Upper lobe of left lung (tissue), 6 donors: Measurements from ENCODE around the gene ITPRIPL2. TPM values are rescaled to one million over a fixed set of nuclear protein-coding genes. Genes with fewer than 3 reads are reported as not detected.

ENCODE experiments used
- ATAC-seq, 2 donors: fragments of 200-7000 bp; cut with Tn5 transposase; one replicate each; pipeline ENCODE4 v1.9.1; 2022; ENCODE audit warnings: mild to moderate bottlenecking in 2 of 2, moderate library complexity in 2 of 2; ENCODE audit not compliant: low FRiP score in 2 of 2
- DNase-seq, 2 donors: peaks; one replicate each; pipeline ENCODE4 v3.0.0-alpha.2; 2019 to 2020
- H3K27ac ChIP-seq, 4 donors: fragments of 200-600 bp; sonication (generic); one replicate each; pipeline ENCODE4 v1.5.1; 2016 to 2019
- H3K27me3 ChIP-seq, 4 donors: fragments of 200-600 bp; sonication (generic); one replicate each; pipeline ENCODE4 v1.5.1; 2017 to 2019
- H3K36me3 ChIP-seq, 4 donors: fragments of 200-600 bp; sonication (generic); one replicate each; pipeline ENCODE4 v1.5.1; 2016 to 2019
- H3K4me1 ChIP-seq, 4 donors: fragments of 200-600 bp; sonication (generic); one replicate each; pipeline ENCODE4 v1.5.1; 2018 to 2019
- H3K4me3 ChIP-seq, 4 donors: fragments of 200-600 bp; sonication (generic); one replicate each; pipeline ENCODE4 v1.5.1; 2017 to 2019; ENCODE audit warnings: mild to moderate bottlenecking in 2 of 4, moderate library complexity in 1 of 4
- H3K9me3 ChIP-seq, 4 donors: fragments of 200-600 bp; sonication (generic); one replicate each; pipeline ENCODE4 v1.5.1; 2018 to 2019
- CTCF ChIP-seq, 6 experiments: fragments of 450-650 bp in 4 of 6; fragments of 200-600 bp in 2 of 6; sonication (generic) in 2 of 6; IDR thresholded peaks; one replicate each; pipeline ENCODE4 v1.5.1; 2016 to 2019; ENCODE audit warnings: antibody characterized with exemption in 6 of 6
- EP300 ChIP-seq, 4 donors: sonication (generic); formaldehyde crosslinking; IDR thresholded peaks; one replicate each; pipeline ENCODE4 v1.5.1; 2017; ENCODE audit warnings: antibody characterized with exemption in 4 of 4, control low read depth in 2 of 4
- POLR2A ChIP-seq, 4 donors: fragments of 450-650 bp; IDR thresholded peaks; one replicate each; pipeline ENCODE4 v1.5.1; 2016 to 2017; ENCODE audit warnings: antibody characterized with exemption in 4 of 4, mild to moderate bottlenecking in 2 of 4
- POLR2AphosphoS5 ChIP-seq, 2 donors: sonication (generic); formaldehyde crosslinking; IDR thresholded peaks; one replicate each; pipeline ENCODE4 v1.5.1; 2017; ENCODE audit warnings: antibody characterized with exemption in 2 of 2
- WGBS, 2 donors: methylation state at CpG; one replicate each; pipeline ENCODE4 v1.1.5; 2017 to 2018; 5-methylcytosine and 5-hydroxymethylcytosine counted together
- total RNA-seq, 6 donors: library from RNA; depleted of rRNA in 4 of 6; stranded (reverse); fragments of >200 nt in 4 of 6; gene quantifications; one replicate each; pipeline versions ENCODE4 v1.1.0 to v1.2.1, GENCODE V29; 2016 to 2021
- donor health status: DM: no; HTN: no; CAD: no; lungs with moderate emphysema.
- donor health status: DM: no; HTN: yes; CAD: no; lungs with severe emphysema.

ITPRIPL2 gene
- total RNA-seq, 6 donors from 2014 or later, result 39.9 to 90.6 (median 57.5) TPM

GRCh38 chr16:19085679-19086200, 28.0 kb upstream of the ITPRIPL2 start:
- WGBS, 2 donors, result 45 to 49% methylated on average over 8 of the region's 8 CpGs
- TF ChIP-seq CTCF (IDR thresholded peaks at IDR 0.05) (no peak), POLR2AphosphoS5 (IDR thresholded peaks at IDR 0.05) (no peak), EP300 (IDR thresholded peaks at IDR 0.05) (no peak), POLR2A (IDR thresholded peaks at IDR 0.05) (no peak)
- no peak overlapping the region for H3K27ac ChIP-seq
- peaks cover 7 to 15% (median 10%) of the 10 kb centered on the region in 4 donors for H3K4me1 ChIP-seq
- H3K9me3 ChIP-seq, result no peaks in the 10 kb centered on the region
- ATAC-seq, result peak in 1 of 2 donors; percentile 9
- H3K36me3 ChIP-seq, result peaks cover 0 to 13% (median 0%) of the 10 kb centered on the region in 4 donors
- H3K4me3 ChIP-seq, result peak overlapping the region in 1 of 4 donors; percentile 36
- H3K27me3 ChIP-seq, result no peaks in the 10 kb centered on the region
- no peak for DNase-seq

GRCh38 chr16:19086322-19087199, 27.2 kb upstream of the ITPRIPL2 start:
- peaks cover 0 to 7% (median 0%) of the 10 kb centered on the region in 4 donors for H3K36me3 ChIP-seq
- H3K4me1 ChIP-seq, result peaks cover 7 to 15% (median 10%) of the 10 kb centered on the region in 4 donors
- H3K9me3 ChIP-seq, result no peaks in the 10 kb centered on the region
- ATAC-seq (peak; percentile 94 to 98), DNase-seq (peak; percentile 91 to 98)
- H3K27ac ChIP-seq, result peak overlapping the region in 3 of 4 donors; percentile 17 to 37 (median 22)
- peak; percentile 96 to 98 (median 98) for TF ChIP-seq CTCF (IDR thresholded peaks at IDR 0.05)
- TF ChIP-seq POLR2AphosphoS5 (IDR thresholded peaks at IDR 0.05), result peak; percentile 15 to 16
- peak in 1 of 4 donors; percentile 40 for TF ChIP-seq EP300 (IDR thresholded peaks at IDR 0.05)
- peak in 2 of 4 donors; percentile 13 to 61 for TF ChIP-seq POLR2A (IDR thresholded peaks at IDR 0.05)
- H3K27me3 ChIP-seq, result no peaks in the 10 kb centered on the region
- H3K4me3 ChIP-seq, result peak overlapping the region in 3 of 4 donors; percentile 30 to 47 (median 36)
- 8 to 15% methylated on average over 26 to 52 of the region's 52 CpGs for WGBS, 2 donors

GRCh38 chr16:19088341-19088916, 25.3 kb upstream of the ITPRIPL2 start:
- no peak for ATAC-seq
- H3K27ac ChIP-seq, result no peak overlapping the region
- H3K4me1 ChIP-seq, result peaks cover 7 to 16% (median 15%) of the 10 kb centered on the region in 4 donors
- H3K27me3 ChIP-seq, result no peaks in the 10 kb centered on the region
- DNase-seq, result no peak
- no peak for TF ChIP-seq POLR2A (IDR thresholded peaks at IDR 0.05)
- no peak overlapping the region for H3K4me3 ChIP-seq
- no peaks in the 10 kb centered on the region for H3K9me3 ChIP-seq
- 71 to 81% methylated on average over 5 of the region's 5 CpGs for WGBS, 2 donors
- H3K36me3 ChIP-seq, result no peaks in the 10 kb centered on the region

- Histone ChIP-seq H3K4me1 (peaks cover 7 to 16% (median 15%) of the 10 kb centered on the region in 4 donors), H3K27me3 (no peaks in the 10 kb centered on the region), H3K36me3 (no peaks in the 10 kb centered on the region), H3K9me3 (no peaks in the 10 kb centered on the region), H3K27ac (no peak overlapping the region), H3K4me3 (no peak overlapping the region)
- WGBS, 2 donors, result 70 to 93% methylated on average over 3 of the region's 3 CpGs
- no peak for ATAC-seq
- TF ChIP-seq POLR2A (IDR thresholded peaks at IDR 0.05) (no peak), EP300 (IDR thresholded peaks at IDR 0.05) (no peak), POLR2AphosphoS5 (IDR thresholded peaks at IDR 0.05) (no peak), CTCF (IDR thresholded peaks at IDR 0.05) (no peak)
- no peak for DNase-seq
Observed at GRCh38 chr16:19089410-19089955, 24.3 kb upstream of the ITPRIPL2 start.

- Histone ChIP-seq H3K4me3 (no peak overlapping the region), H3K27me3 (no peaks in the 10 kb centered on the region), H3K36me3 (no peaks in the 10 kb centered on the region), H3K4me1 (peaks cover 7 to 13% (median 11%) of the 10 kb centered on the region in 4 donors), H3K27ac (no peak overlapping the region), H3K9me3 (no peaks in the 10 kb centered on the region)
- WGBS, 2 donors, result 93 to 94% methylated on average over 6 of the region's 6 CpGs
- ATAC-seq (no peak), DNase-seq (no peak)
- TF ChIP-seq POLR2A (IDR thresholded peaks at IDR 0.05) (no peak), CTCF (IDR thresholded peaks at IDR 0.05) (no peak), POLR2AphosphoS5 (IDR thresholded peaks at IDR 0.05) (no peak)
Observed at GRCh38 chr16:19090916-19091315, 22.8 kb upstream of the ITPRIPL2 start.
